Glutamatergic neuron (in vitro differentiated cells): ENCODE measurements around the gene MAPK8IP3. TPM values are rescaled to one million over a fixed set of nuclear protein-coding genes. Genes with fewer than 3 reads are reported as not detected.

Experiments used
- DNase-seq: peaks from one replicate; pipeline ENCODE4 v3.0.0; 2022
- H3K27ac Mint-ChIP-seq: one replicate; pipeline ENCODE4 v1.8.0; 2020; ENCODE audit warnings: mild to moderate bottlenecking, mixed read lengths, inconsistent platforms; ENCODE audit not compliant: unreplicated experiment
- H3K27me3 Mint-ChIP-seq: one replicate; pipeline ENCODE4 v1.8.0; 2020; ENCODE audit warnings: mild to moderate bottlenecking, moderate library complexity, mixed read lengths, inconsistent platforms; ENCODE audit not compliant: unreplicated experiment
- H3K36me3 Mint-ChIP-seq: one replicate; pipeline ENCODE4 v1.8.0; 2020; ENCODE audit warnings: mild to moderate bottlenecking, mixed read lengths, inconsistent platforms; ENCODE audit not compliant: unreplicated experiment
- H3K4me1 Mint-ChIP-seq: one replicate; pipeline ENCODE4 v1.8.0; 2020; ENCODE audit warnings: mild to moderate bottlenecking, low read depth, mixed read lengths, inconsistent platforms; ENCODE audit not compliant: unreplicated experiment
- H3K4me3 Mint-ChIP-seq: one replicate; pipeline ENCODE4 v1.8.0; 2020; ENCODE audit warnings: mild to moderate bottlenecking, mixed read lengths, inconsistent platforms; ENCODE audit not compliant: unreplicated experiment
- H3K9me3 Mint-ChIP-seq: one replicate; pipeline ENCODE4 v1.8.0; 2020; ENCODE audit warnings: mild to moderate bottlenecking, moderate library complexity, mixed read lengths, inconsistent platforms; ENCODE audit not compliant: unreplicated experiment
- CTCF ChIP-seq: fragments of 200-600 bp; sonication (generic); IDR thresholded peaks from one replicate; pipeline ENCODE4 v1.5.0; 2021; ENCODE audit not compliant: partially characterized antibody, unreplicated experiment
- total RNA-seq: library from RNA; stranded (reverse); fragmentation: NEBNext Ultra II Directional; extraction: Animal tissue kit (Norgen Biotek cat#: 25700); gene quantifications from one replicate; pipeline ENCODE4 v1.2.1, GENCODE V29; 2021; ENCODE audit not compliant: unreplicated experiment

Gene MAPK8IP3
- total RNA-seq, 1 donor from 2014 or later: 281 TPM

GRCh38 chr16:1667916-1668315, 38.1 kb upstream of the MAPK8IP3 start:
- no peak for DNase-seq
- no peak for TF ChIP-seq CTCF
- Mint-ChIP-seq H3K4me3 (no peak overlapping the region), H3K27ac (no peak overlapping the region), H3K36me3 (peaks cover 3% of the 10 kb centered on the region), H3K27me3 (peaks cover 6% of the 10 kb centered on the region), H3K4me1 (no peaks in the 10 kb centered on the region), H3K9me3 (no peaks in the 10 kb centered on the region)

GRCh38 chr16:1668612-1669319, 37.2 kb upstream of the MAPK8IP3 start:
- H3K27ac Mint-ChIP-seq: no peak overlapping the region
- DNase-seq: no peak
- TF ChIP-seq CTCF: no peak
- peaks cover 3% of the 10 kb centered on the region for H3K9me3 Mint-ChIP-seq
- H3K4me1 Mint-ChIP-seq: no peaks in the 10 kb centered on the region
- H3K27me3 Mint-ChIP-seq: peaks cover 6% of the 10 kb centered on the region
- no peak overlapping the region for H3K4me3 Mint-ChIP-seq
- peaks cover 5% of the 10 kb centered on the region for H3K36me3 Mint-ChIP-seq

GRCh38 chr16:1669698-1670097, 36.3 kb upstream of the MAPK8IP3 start:
- H3K27me3 Mint-ChIP-seq: peaks cover 7% of the 10 kb centered on the region
- no peak overlapping the region for H3K27ac Mint-ChIP-seq
- H3K4me1 Mint-ChIP-seq: no peaks in the 10 kb centered on the region
- TF ChIP-seq CTCF: no peak
- DNase-seq: no peak
- peaks cover 3% of the 10 kb centered on the region for H3K9me3 Mint-ChIP-seq
- peaks cover 5% of the 10 kb centered on the region for H3K36me3 Mint-ChIP-seq
- H3K4me3 Mint-ChIP-seq: no peak overlapping the region

GRCh38 chr16:1670371-1670770, 35.6 kb upstream of the MAPK8IP3 start:
- no peaks in the 10 kb centered on the region for H3K4me1 Mint-ChIP-seq
- H3K4me3 Mint-ChIP-seq: no peak overlapping the region
- H3K27me3 Mint-ChIP-seq: peaks cover 13% of the 10 kb centered on the region
- peaks cover 3% of the 10 kb centered on the region for H3K9me3 Mint-ChIP-seq
- peaks cover 5% of the 10 kb centered on the region for H3K36me3 Mint-ChIP-seq
- no peak overlapping the region for H3K27ac Mint-ChIP-seq
- DNase-seq: no peak
- TF ChIP-seq CTCF: no peak

GRCh38 chr16:1670866-1671265, 35.1 kb upstream of the MAPK8IP3 start:
- Mint-ChIP-seq H3K4me1 (no peaks in the 10 kb centered on the region), H3K4me3 (no peak overlapping the region)

More at GRCh38 chr16:1670866-1671265, 35.1 kb upstream of the MAPK8IP3 start:
- peaks cover 13% of the 10 kb centered on the region for H3K27me3 Mint-ChIP-seq
- peaks cover 5% of the 10 kb centered on the region for H3K36me3 Mint-ChIP-seq
- DNase-seq: no peak
- H3K27ac Mint-ChIP-seq: no peak overlapping the region
- peaks cover 3% of the 10 kb centered on the region for H3K9me3 Mint-ChIP-seq
- no peak for TF ChIP-seq CTCF
